HUES6 (cell line): ENCODE data around the gene KIF21A.
A peak's percentile ranks its signal among the peaks of the same experiment; 100 is the strongest.

ENCODE experiments used
- H3K27ac ChIP-seq: 2 replicates; pipeline ENCODE4 v1.7.0; 2013; ENCODE audit warnings: low read depth, mild to moderate bottlenecking, low read length, inconsistent platforms
- H3K27me3 ChIP-seq: 2 replicates; pipeline ENCODE4 v1.6.1; 2013; ENCODE audit warnings: low read length; ENCODE audit not compliant: control insufficient read depth, insufficient read depth
- H3K36me3 ChIP-seq: 2 replicates; pipeline ENCODE4 v1.6.1; 2013; ENCODE audit warnings: low read length; ENCODE audit not compliant: control insufficient read depth, insufficient read depth
- H3K4me1 ChIP-seq: 2 replicates; pipeline ENCODE4 v1.6.1; 2013; ENCODE audit warnings: low read length; ENCODE audit not compliant: control insufficient read depth, insufficient read depth
- H3K4me3 ChIP-seq: 2 replicates; pipeline ENCODE4 v1.5.1; 2013; ENCODE audit warnings: low read depth, low read length
- H3K9ac ChIP-seq: one replicate; pipeline ENCODE4 v1.6.1; 2013; ENCODE audit warnings: mild to moderate bottlenecking, low read length
- H3K9me3 ChIP-seq: 2 replicates; pipeline ENCODE4 v1.6.1; 2013; ENCODE audit warnings: low read depth, low read length; ENCODE audit not compliant: control insufficient read depth, insufficient read depth

KIF21A gene

DNA sequence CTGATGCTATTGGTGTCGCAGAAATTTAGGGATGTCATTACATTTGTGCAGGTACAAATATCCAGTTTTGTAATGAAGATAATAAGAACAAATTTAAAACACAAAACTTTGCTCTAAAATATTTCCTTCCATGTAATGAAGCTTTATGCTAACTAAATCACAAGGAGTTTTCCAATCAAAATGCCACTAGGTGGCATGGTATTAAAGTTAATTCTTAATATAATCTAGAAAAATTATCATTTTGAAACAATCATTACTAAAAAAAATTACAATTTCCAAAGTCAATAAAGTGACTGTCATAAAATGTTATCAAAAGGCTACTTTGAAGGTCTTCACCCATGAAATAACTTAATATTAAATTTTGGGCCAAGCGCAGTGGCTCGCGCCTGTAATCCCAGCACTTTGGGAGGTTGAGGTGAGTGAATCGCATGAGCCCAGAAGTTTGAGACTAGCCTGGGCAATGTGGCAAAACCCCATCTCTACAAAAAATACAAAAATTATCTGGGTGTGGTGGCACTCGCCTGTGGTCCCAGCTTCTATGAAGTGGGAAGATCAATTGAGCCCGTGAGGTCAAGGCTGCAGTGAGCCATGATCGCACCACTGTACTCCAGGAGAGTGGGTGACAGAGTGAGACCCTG lies 77.4 kb downstream of the KIF21A start:
- Histone ChIP-seq H3K9ac (no peak overlapping the region), H3K27ac (no peak overlapping the region), H3K9me3 (no peaks in the 10 kb centered on the region), H3K4me1 (no peaks in the 10 kb centered on the region), H3K27me3 (no peaks in the 10 kb centered on the region), H3K36me3 (peaks cover 8% of the 10 kb centered on the region; the same call in 1 of the 2 replicates), H3K4me3 (no peak overlapping the region)

DNA sequence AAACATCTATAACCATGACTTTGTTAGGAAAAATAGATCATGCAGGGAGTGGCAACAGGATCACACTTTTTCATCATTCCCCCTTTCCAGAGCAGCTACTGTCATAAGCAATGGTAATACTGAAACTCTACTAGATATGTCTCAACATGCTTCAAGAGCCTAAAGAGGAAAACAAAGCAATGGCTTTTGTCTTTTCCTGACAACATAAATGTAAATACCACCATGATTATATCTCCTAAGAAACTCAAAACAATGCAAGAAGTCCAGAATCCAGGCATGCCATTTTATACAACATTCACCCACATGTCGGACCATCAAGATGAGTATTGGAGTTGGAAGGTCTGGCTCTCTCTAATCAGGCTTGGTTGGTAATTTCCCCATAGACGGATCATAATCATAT lies 78.7 kb downstream of the KIF21A start:
- H3K27ac ChIP-seq = no peak overlapping the region
- no peak overlapping the region for H3K4me3 ChIP-seq
- H3K4me1 ChIP-seq = no peaks in the 10 kb centered on the region
- no peaks in the 10 kb centered on the region for H3K9me3 ChIP-seq
- H3K9ac ChIP-seq = no peak overlapping the region
- H3K27me3 ChIP-seq = no peaks in the 10 kb centered on the region
- peaks cover 8% of the 10 kb centered on the region; the same call in 1 of the 2 replicates for H3K36me3 ChIP-seq

DNA sequence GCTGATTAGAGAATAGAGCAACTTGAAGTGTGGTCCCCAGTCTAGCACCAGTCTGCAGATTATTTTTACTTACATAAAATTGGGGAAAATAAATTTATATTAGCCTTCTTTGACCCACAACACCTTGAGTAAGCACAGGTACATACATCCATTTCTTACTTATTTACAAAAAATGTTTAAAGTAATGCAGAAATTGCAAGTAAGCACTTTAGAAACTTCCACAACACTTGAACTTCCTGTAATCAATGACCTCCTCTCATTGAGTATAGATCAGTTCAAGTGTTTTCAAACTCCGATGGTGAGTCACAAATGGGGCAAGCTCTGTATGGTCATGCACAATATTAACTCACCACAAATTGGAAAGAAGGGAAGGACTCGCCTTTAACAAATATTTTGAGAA lies 83.3 kb downstream of the KIF21A start:
- H3K4me1 ChIP-seq = no peaks in the 10 kb centered on the region
- H3K9me3 ChIP-seq = no peaks in the 10 kb centered on the region
- H3K9ac ChIP-seq = no peak overlapping the region
- no peak overlapping the region for H3K4me3 ChIP-seq
- H3K36me3 ChIP-seq = peaks cover 15% of the 10 kb centered on the region; the same call in 1 of the 2 replicates
- no peak overlapping the region for H3K27ac ChIP-seq
- H3K27me3 ChIP-seq = no peaks in the 10 kb centered on the region

DNA sequence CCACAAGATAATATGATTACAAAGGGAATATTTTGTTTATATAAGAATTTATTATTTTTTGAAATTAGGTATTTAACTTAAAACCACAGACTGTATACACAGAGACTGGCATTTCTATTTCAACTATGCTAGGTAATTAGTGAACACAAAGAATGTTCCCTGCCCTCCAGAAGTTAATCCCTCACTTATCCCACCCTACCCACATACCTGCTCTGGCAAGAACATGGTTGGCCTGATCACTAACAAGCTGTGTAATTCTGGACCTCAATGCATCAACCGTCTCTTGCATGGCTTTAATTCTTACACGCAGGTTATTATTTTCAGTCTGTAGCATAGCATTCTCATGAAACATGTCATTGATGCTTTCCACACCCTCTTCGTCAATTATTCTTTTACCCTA lies 85.9 kb downstream of the KIF21A start:
- Histone ChIP-seq H3K4me3 (no peak overlapping the region), H3K36me3 (peaks cover 11% of the 10 kb centered on the region; the same call in 1 of the 2 replicates), H3K4me1 (no peaks in the 10 kb centered on the region), H3K27me3 (no peaks in the 10 kb centered on the region), H3K27ac (no peak overlapping the region), H3K9me3 (no peaks in the 10 kb centered on the region), H3K9ac (no peak overlapping the region)

DNA sequence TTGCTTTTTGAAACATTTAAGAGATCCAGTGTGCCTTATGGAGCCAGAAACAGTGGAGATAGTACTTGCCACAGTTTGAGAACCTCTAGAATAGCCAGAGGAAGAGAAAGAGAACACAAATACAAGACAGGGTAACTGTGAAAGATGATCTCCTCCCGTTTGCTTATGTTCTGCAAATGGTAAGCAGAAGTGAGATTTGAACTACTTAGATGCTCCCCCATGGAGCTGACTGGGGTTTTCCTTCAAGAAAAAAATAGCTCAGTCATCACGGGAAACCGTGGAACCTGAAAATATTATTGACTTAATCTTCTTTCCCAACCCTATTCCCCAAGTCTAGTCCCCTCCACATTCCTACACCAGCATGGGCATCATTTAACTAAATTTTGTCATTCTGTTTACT lies 87.1 kb downstream of the KIF21A start:
- no peaks in the 10 kb centered on the region for H3K27me3 ChIP-seq
- H3K4me1 ChIP-seq = no peaks in the 10 kb centered on the region
- no peaks in the 10 kb centered on the region for H3K9me3 ChIP-seq
- H3K4me3 ChIP-seq = no peak overlapping the region
- H3K36me3 ChIP-seq = 0 out of 2 replicates have a peak, but pooled peaks cover 7% of the 10 kb centered on the region
- no peak overlapping the region for H3K9ac ChIP-seq
- H3K27ac ChIP-seq = no peak overlapping the region

DNA sequence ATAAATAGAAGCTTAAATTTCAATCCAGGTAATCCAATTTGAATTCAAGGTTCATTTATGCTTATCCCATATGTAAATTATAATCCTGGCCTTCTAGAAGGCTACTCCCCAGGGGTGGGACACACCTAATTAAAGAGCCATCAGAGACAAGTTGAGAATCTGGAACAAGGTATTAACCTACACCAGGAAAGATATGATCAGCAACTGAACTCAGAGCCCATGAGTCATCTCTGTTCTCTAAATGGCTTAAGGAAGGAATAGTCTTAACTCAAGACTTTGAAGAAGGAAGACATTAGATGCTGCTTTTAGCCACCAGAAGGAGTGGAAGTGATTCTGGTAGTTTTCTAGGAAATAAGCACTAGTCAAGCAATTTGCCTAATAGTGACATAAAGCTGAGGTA lies 88.0 kb downstream of the KIF21A start:
- Histone ChIP-seq H3K9me3 (no peaks in the 10 kb centered on the region), H3K36me3 (0 out of 2 replicates have a peak, but pooled peaks cover 7% of the 10 kb centered on the region)

DNA sequence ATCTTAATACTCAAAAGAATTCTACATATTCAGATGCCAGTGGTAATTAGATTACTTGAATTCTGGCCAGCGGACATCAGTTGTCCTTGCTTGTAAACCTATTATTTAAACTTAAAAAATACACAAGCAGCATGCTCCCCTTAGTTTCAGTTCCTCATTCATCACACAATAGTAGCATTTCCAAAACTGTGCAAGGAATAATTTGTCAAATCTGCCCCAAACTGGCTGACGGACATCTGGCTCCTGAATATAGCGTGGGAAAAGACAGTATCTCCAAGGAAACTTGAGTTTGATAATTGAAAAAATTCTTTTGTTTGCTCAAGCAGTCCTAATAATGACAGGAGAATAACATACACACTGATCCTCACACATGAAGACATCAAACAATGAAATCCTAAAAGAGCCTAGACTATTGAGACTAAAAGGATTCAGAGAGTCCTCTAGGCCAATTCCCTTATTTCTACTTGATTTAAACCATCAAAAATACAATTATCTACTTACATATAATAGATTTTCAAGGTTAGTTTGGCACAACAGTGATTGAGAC lies 90.4 kb downstream of the KIF21A start:
- no peak overlapping the region for H3K27ac ChIP-seq
- no peak overlapping the region for H3K4me3 ChIP-seq
- H3K27me3 ChIP-seq = no peaks in the 10 kb centered on the region
- 0 out of 2 replicates have a peak, but pooled peaks cover 7% of the 10 kb centered on the region for H3K36me3 ChIP-seq
- H3K9me3 ChIP-seq = no peaks in the 10 kb centered on the region
- no peak overlapping the region for H3K9ac ChIP-seq
- H3K4me1 ChIP-seq = no peaks in the 10 kb centered on the region; the same call in 1 of the 2 replicates

More for the DNA sequence above, 88.0 kb downstream of the KIF21A start:
- no peak overlapping the region for H3K9ac ChIP-seq
- H3K4me3 ChIP-seq = no peak overlapping the region
- no peaks in the 10 kb centered on the region for H3K4me1 ChIP-seq
- H3K27me3 ChIP-seq = no peaks in the 10 kb centered on the region
- H3K27ac ChIP-seq = no peak overlapping the region

DNA sequence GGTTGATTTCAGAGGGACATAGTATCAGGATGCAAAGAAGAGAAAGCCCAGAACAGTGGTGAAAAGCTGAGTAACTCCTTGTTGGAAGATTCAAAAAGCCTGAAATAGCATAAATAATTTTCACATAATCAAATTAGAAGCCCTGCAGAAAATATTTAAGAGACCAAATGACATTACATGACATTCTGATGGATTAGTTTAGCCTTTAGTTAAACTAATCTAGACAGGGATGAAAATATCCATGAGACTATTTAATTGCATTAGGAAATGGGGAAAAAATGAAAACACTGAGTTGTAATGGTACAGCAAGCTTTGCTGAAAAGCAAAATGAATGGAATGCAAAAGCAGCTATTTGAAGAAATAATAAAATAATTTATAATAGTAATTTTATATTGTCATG lies 91.8 kb downstream of the KIF21A start:
- Histone ChIP-seq H3K27ac (no peak overlapping the region), H3K9me3 (no peaks in the 10 kb centered on the region), H3K36me3 (0 out of 2 replicates have a peak, but pooled peaks cover under 1% of the 10 kb centered on the region), H3K9ac (no peak overlapping the region), H3K4me3 (no peak overlapping the region), H3K27me3 (no peaks in the 10 kb centered on the region), H3K4me1 (no peaks in the 10 kb centered on the region; the same call in 1 of the 2 replicates)

DNA sequence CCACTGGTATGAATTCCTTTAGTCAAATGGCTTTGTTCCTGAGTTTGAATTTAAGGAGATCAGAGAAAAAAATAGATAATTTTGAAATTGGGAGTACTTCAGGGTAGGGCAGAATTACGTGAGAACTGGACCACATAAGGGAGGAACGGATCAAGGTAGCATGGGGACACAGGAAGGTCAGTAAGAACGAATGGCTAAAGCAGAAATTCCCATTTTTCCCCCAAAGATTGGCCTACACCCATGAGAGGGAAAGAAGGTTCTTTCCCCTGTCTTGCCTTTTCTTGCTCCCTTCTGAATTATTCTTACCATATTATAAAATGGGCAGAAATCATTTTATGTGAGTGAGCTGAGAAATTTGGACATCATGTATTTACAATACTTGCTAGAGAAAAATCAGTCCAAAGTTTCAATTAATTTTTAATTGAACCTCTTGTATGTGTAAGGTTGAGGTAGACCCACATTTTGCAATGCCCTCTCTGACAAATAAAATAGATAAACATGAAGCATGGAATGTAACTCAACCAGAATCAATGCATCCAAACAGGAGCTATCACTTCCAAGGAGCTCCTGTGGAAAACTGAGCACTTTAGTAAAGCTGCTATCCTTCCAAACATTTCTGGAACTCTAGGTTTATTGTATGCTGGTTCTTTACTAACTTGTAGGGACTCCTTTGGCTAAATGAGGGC lies 93.8 kb downstream of the KIF21A start:
- Histone ChIP-seq H3K36me3 (no peaks in the 10 kb centered on the region), H3K27ac (0 out of 2 replicates have a peak overlapping the region, but pooled peaks have one; percentile 19), H3K4me1 (no peaks in the 10 kb centered on the region; the same call in 1 of the 2 replicates), H3K27me3 (no peaks in the 10 kb centered on the region), H3K4me3 (no peak overlapping the region), H3K9me3 (no peaks in the 10 kb centered on the region), H3K9ac (no peak overlapping the region)

DNA sequence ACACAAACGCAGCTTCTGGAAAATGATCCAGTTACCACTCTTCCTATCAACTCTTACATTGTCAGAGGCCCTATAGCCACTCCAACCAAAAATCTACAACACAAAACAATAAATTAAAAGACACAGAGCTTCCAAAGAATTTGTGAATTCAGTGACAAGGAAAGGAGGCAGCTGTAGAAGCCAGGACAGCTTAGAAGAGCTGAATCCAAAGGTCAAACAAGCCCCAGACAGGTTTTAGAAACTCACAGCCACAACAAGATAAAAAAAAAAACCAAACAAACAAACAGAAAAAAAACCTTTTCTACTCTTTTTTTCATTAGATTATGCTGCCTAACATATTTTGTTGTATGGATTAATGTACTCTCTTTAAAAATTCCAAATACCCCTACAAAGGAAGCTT lies 94.4 kb downstream of the KIF21A start:
- H3K4me3 ChIP-seq = no peak overlapping the region
- H3K27ac ChIP-seq = peak overlapping the region; percentile 19; the same call in 1 of the 2 replicates
- H3K36me3 ChIP-seq = no peaks in the 10 kb centered on the region
- no peaks in the 10 kb centered on the region for H3K9me3 ChIP-seq
- H3K9ac ChIP-seq = no peak overlapping the region
- H3K4me1 ChIP-seq = no peaks in the 10 kb centered on the region; the same call in 1 of the 2 replicates
- H3K27me3 ChIP-seq = no peaks in the 10 kb centered on the region

DNA sequence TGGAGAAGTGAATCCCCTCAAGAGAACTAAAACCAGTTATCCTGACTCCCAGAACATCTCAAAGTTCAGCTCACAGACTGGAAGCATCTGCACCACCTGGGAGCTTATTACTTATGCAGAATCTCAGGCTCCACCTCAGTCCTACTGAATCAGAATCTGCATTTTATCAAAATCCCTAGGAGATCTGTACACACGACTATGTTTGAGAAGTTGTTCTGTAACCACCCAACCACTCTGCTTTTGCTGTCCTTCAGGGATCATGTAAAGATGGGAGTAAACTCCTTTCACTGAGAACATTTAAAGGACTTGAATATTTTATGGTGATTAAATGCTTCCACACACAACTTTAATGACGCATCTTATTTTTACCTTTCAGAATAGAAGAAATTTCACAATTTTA lies 98.0 kb downstream of the KIF21A start:
- H3K36me3 ChIP-seq = no peaks in the 10 kb centered on the region
- H3K27ac ChIP-seq = no peak overlapping the region
- no peaks in the 10 kb centered on the region; the same call in 1 of the 2 replicates for H3K4me1 ChIP-seq
- no peak overlapping the region for H3K4me3 ChIP-seq
- H3K9me3 ChIP-seq = no peaks in the 10 kb centered on the region
- H3K27me3 ChIP-seq = no peaks in the 10 kb centered on the region
- no peak overlapping the region for H3K9ac ChIP-seq
